RWPE1 (cell line): ENCODE results near the gene CACNA2D3.

Experiments
- CTCF ChIA-PET: fragments of 350-600 bp; sonication (Branson Sonifier 250); formaldehyde crosslinking; extraction: SDS; loops from one replicate; lab custom pipeline; 2021; lab: Yijun Ruan, JAX
- POLR2A ChIA-PET: fragments of 400-600 bp; formaldehyde crosslinking; extraction: SDS; loops from one replicate; lab custom pipeline; 2020; ENCODE audit warnings: antibody characterized with exemption; ENCODE audit not compliant: low non-redundant PET; lab: Yijun Ruan, JAX
- DNase-seq: peaks from one replicate; pipeline ENCODE4 v3.0.0; 2012; ENCODE audit warnings: low spot score
- H3K27ac ChIP-seq: fragments of 450-650 bp; 2 replicates; pipeline ENCODE4 v1.5.1; 2017
- CTCF ChIP-seq: fragments of 450-650 bp; conservative IDR thresholded peaks from 2 replicates; pipeline ENCODE4 v1.5.1; 2017; ENCODE audit warnings: low read depth, mild to moderate bottlenecking

Gene CACNA2D3

GRCh38 chr3:54771050-54771449 is 648.7 kb downstream of the CACNA2D3 start:
- no peak for DNase-seq
- POLR2A ChIA-PET: no interaction called here
- no peak for TF ChIP-seq CTCF
- H3K27ac ChIP-seq: no peak overlapping the region
- CTCF ChIA-PET: no interaction called here

- H3K27ac ChIP-seq: no peak overlapping the region
- CTCF ChIA-PET: no interaction called here
- POLR2A ChIA-PET: no interaction called here
- TF ChIP-seq CTCF: no peak
- no peak for DNase-seq
These were observed 649.7 kb downstream of the CACNA2D3 start for GRCh38 chr3:54772051-54772450.

- no peak overlapping the region for H3K27ac ChIP-seq
- CTCF ChIA-PET: no interaction called here
- DNase-seq: no peak
- POLR2A ChIA-PET: no interaction called here
- TF ChIP-seq CTCF: no peak
These were observed 650.4 kb downstream of the CACNA2D3 start for GRCh38 chr3:54772746-54773145.

GRCh38 chr3:54773271-54773670 is 650.9 kb downstream of the CACNA2D3 start:
- no peak overlapping the region for H3K27ac ChIP-seq
- TF ChIP-seq CTCF: no peak
- no peak for DNase-seq
- CTCF ChIA-PET: no interaction called here
- POLR2A ChIA-PET: no interaction called here

GRCh38 chr3:54776601-54777000 is 654.2 kb downstream of the CACNA2D3 start:
- no peak for DNase-seq
- no peak for TF ChIP-seq CTCF
- ChIA-PET POLR2A (no interaction called here), CTCF (no interaction called here)
- H3K27ac ChIP-seq: no peak overlapping the region

GRCh38 chr3:54777141-54777540 is 654.8 kb downstream of the CACNA2D3 start:
- CTCF ChIA-PET: no interaction called here

More at GRCh38 chr3:54777141-54777540, 654.8 kb downstream of the CACNA2D3 start:
- H3K27ac ChIP-seq: no peak overlapping the region
- POLR2A ChIA-PET: no interaction called here
- no peak for DNase-seq
- no peak for TF ChIP-seq CTCF
